Measurements from ENCODE around the gene RTN4R. TPM values are rescaled to one million over a fixed set of nuclear protein-coding genes. Genes with fewer than 3 reads are reported as not detected.

Gene RTN4R
- total RNA-seq, 4 donors from 2014 or later = 0.29 to 0.75 TPM; not detected in 2

DNA sequence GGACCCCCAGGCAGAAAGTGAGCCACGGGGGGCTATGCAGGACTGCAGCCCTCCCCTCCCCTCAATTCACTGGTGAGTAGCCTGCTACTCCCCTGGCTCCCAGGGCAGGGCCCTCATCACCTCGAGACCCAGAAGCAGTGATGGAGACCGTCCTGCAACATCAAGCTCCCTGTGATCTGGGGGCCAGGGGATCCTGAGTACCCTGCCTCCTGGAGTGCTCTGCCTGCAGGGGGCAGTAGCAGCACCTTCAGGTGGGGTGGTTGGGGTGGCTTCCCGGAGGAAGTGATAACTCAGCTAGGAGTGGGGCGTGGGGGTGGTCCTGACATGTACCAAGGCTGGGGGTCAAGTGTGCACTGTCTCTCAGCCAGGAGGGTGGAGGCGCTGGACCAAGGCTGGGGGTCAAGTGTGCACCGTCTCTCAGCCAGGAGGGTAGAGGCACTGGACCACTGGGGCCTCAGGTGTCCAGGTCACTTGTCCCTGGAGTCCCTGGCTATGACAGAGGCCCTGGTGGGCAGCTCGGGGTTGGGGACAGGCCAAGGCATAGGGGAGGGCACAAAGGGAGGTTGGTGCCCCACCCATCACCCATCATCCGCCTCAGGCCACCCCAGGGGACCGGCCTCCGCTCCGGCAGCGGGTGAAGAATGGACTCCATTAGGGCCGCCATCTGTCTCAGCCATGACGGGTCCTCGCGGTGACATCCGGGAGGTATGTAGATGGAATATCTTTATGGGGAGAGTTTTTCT is 9.4 kb downstream of the RTN4R start:
- Histone ChIP-seq H3K4me3 (no peak overlapping the region), H3K4me1 (no peaks in the 10 kb centered on the region), H3K9me3 (no peaks in the 10 kb centered on the region), H3K27ac (no peak overlapping the region), H3K36me3 (no peaks in the 10 kb centered on the region), H3K27me3 (no peaks in the 10 kb centered on the region)
- in situ Hi-C loops (cut with MboI; ENCODE audit: low sequenced_read_pairs in 4 of 4) (no loop called here), intact Hi-C loops (cut with DNase I; ENCODE audit: low total_unique reads) (no loop called here)
- no peak for TF ChIP-seq POLR2A (IDR thresholded peaks at IDR 0.05)
- TF ChIP-seq, protein P1, sequence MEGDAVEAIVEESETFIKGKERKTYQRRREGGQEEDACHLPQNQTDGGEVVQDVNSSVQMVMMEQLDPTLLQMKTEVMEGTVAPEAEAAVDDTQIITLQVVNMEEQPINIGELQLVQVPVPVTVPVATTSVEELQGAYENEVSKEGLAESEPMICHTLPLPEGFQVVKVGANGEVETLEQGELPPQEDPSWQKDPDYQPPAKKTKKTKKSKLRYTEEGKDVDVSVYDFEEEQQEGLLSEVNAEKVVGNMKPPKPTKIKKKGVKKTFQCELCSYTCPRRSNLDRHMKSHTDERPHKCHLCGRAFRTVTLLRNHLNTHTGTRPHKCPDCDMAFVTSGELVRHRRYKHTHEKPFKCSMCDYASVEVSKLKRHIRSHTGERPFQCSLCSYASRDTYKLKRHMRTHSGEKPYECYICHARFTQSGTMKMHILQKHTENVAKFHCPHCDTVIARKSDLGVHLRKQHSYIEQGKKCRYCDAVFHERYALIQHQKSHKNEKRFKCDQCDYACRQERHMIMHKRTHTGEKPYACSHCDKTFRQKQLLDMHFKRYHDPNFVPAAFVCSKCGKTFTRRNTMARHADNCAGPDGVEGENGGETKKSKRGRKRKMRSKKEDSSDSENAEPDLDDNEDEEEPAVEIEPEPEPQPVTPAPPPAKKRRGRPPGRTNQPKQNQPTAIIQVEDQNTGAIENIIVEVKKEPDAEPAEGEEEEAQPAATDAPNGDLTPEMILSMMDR (IDR thresholded peaks at IDR 0.05 in 4 of 5, conservative IDR thresholded peaks at IDR 0.05 in 1 of 5) = peak in 1 of 5 experiments; percentile 20
- DNase-seq = no peak
- ATAC-seq = no peak

DNA sequence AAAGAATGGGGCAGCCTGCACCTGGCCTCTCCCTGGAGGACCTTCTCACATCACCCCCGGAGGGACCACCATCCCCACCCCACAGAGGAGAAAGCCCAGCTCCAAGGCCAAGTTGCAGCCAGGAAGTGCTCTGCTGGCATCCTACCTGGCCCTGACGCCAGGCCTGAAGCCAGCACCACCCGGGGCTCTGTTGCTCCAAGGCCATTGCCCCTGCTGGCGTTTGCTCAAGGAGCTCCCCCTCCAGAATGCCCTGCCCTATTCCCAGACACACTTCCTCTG is 10.2 kb downstream of the RTN4R start:
- in situ Hi-C loops (cut with MboI; ENCODE audit: low sequenced_read_pairs in 4 of 4) = no loop called here
- TF ChIP-seq, protein P1 (IDR thresholded peaks at IDR 0.05 in 4 of 5, conservative IDR thresholded peaks at IDR 0.05 in 1 of 5) = no peak
- no peak for TF ChIP-seq POLR2A (IDR thresholded peaks at IDR 0.05)
- no peak for ATAC-seq

DNA sequence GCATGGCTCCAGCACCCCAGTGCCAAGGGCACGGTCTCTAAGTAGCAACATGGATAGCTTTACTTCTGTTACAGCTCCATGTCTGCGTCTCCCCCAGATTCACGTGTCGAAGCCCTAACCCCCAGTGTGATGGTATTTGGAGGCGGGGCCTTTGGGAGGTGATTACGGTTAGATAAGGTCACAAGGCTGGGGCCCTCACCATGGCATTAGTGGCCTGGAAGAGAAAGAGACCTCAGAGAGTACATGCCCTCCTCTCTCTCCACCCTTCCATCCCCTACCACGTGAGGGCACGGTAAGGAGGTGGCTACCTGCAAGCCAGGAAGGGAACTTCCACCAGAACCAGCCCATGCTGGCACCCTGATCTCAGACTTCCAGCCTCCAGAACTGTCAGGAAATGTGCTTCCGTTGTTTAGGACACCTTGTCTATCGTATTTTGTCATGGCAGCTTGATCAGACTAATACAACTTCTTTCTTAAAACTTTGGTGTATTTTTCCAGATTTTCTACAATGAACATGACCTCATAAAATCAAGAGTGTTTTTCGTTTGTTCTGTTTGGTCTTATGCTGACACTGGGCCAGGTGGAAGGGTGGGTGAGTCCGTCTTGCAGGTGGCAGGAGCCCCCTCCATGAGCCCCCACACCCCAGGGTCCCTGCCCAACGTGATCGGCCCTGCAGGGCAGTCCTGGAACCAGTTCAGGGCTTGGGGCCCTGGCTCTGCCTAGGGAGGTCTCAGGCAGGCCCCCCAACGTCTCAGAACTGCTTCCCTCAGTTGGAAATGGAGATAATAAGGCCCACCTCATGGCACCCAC is 10.7 kb downstream of the RTN4R start:
- H3K9me3 ChIP-seq = no peaks in the 10 kb centered on the region
- H3K4me3 ChIP-seq = no peak overlapping the region
- ATAC-seq = no peak
- no peak for DNase-seq
- intact Hi-C loops (cut with DNase I; ENCODE audit: low total_unique reads) (no loop called here), in situ Hi-C loops (cut with MboI; ENCODE audit: low sequenced_read_pairs in 4 of 4) (no loop called here)
- H3K27me3 ChIP-seq = no peaks in the 10 kb centered on the region
- no peak overlapping the region for H3K27ac ChIP-seq
- TF ChIP-seq POLR2A (IDR thresholded peaks at IDR 0.05) = no peak
- TF ChIP-seq, protein P1 (IDR thresholded peaks at IDR 0.05 in 4 of 5, conservative IDR thresholded peaks at IDR 0.05 in 1 of 5) = no peak
- no peaks in the 10 kb centered on the region for H3K4me1 ChIP-seq
- H3K36me3 ChIP-seq = no peaks in the 10 kb centered on the region

More for the DNA sequence above, 10.2 kb downstream of the RTN4R start:
- Histone ChIP-seq H3K4me1 (no peaks in the 10 kb centered on the region), H3K27ac (no peak overlapping the region), H3K4me3 (no peak overlapping the region), H3K36me3 (no peaks in the 10 kb centered on the region), H3K27me3 (no peaks in the 10 kb centered on the region), H3K9me3 (no peaks in the 10 kb centered on the region)
- intact Hi-C loops (cut with DNase I; ENCODE audit: low total_unique reads) = no loop called here
- DNase-seq = no peak

DNA sequence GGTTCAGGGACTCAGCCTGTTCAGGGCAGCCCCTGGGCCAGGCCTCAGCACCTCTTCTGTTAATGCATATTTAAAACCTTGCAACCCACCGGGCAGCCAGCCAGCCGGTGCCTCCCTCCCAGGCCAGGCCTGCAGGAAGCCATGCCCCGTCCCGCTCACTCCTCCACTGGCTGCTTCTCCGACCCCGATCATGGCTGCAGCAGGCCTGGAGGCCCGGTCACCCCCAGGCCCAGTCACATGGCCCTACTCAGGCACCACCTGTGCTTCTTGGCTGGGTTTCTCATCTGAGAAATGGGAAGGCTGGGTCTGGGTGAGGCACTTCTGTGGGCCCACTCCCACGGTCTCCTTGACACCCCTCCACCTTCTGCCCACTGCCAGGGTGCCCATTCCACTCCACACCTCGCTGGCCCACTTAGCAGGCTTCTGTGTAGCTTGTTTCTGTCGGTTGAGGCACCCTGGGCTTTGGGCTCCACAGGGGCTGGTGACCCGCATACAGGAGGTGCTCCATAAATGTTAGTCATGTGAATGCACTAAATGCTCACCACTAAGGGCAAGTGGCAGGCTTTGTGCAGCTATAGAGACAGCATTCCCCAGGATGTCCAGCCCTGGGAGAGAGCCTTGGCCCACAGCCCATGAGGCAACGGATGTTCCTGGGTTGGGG is 11.4 kb downstream of the RTN4R start:
- intact Hi-C loops (cut with DNase I; ENCODE audit: low total_unique reads) (no loop called here), in situ Hi-C loops (cut with MboI; ENCODE audit: low sequenced_read_pairs in 4 of 4) (no loop called here)
- no peak overlapping the region for H3K27ac ChIP-seq
- ATAC-seq (no peak), DNase-seq (no peak)
- no peaks in the 10 kb centered on the region for H3K27me3 ChIP-seq
- TF ChIP-seq POLR2A (IDR thresholded peaks at IDR 0.05) = no peak
- TF ChIP-seq, protein P1 (IDR thresholded peaks at IDR 0.05 in 4 of 5, conservative IDR thresholded peaks at IDR 0.05 in 1 of 5) = no peak
- H3K9me3 ChIP-seq = no peaks in the 10 kb centered on the region
- H3K36me3 ChIP-seq = no peaks in the 10 kb centered on the region
- no peak overlapping the region for H3K4me3 ChIP-seq
- no peaks in the 10 kb centered on the region for H3K4me1 ChIP-seq
